ENCODE measurements around the gene LMOD3. TPM values are rescaled to one million over a fixed set of nuclear protein-coding genes. Genes with fewer than 3 reads are reported as not detected.

LMOD3 gene
- total and polyA plus RNA-seq, 2 experiments from 2014 or later, result 0.18 to 0.61 TPM

DNA sequence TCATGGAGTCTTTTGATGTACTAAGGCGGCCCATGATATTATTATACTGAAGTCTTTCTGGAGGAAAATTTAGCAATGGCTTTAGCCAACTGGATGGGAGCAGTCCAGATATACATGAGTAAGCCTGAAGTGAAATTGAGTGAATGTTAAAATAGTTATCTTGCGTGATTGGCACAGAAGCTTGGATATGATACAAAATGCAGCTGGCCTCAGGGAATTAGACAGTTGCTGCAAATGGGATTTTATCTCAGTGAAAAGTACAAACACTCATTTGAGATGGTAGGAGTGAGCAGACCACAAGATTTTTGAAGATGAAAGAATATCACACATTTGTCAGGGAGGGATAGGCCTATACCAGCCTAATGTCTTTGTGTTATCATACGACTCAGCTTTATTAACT lies 8.9 kb downstream of the LMOD3 start:
- peak in 1 of 2 donors; percentile 41 for DNase-seq (ENCODE audit: low read depth in 1 of 2, low spot score in 1 of 2)
- no peak overlapping the region for H3K4me3 ChIP-seq
- no peak overlapping the region for H3K27ac ChIP-seq
- H3K4me1 ChIP-seq (ENCODE audit: low read depth), result peaks cover 9% of the 10 kb centered on the region
- H3K27me3 ChIP-seq, result no peaks in the 10 kb centered on the region
- no peak for TF ChIP-seq CTCF (IDR thresholded peaks at IDR 0.05; ENCODE audit: low read depth, low read length)
- no peaks in the 10 kb centered on the region for H3K36me3 ChIP-seq
- H3K9me3 ChIP-seq (ENCODE audit: low read depth), result no peaks in the 10 kb centered on the region

DNA sequence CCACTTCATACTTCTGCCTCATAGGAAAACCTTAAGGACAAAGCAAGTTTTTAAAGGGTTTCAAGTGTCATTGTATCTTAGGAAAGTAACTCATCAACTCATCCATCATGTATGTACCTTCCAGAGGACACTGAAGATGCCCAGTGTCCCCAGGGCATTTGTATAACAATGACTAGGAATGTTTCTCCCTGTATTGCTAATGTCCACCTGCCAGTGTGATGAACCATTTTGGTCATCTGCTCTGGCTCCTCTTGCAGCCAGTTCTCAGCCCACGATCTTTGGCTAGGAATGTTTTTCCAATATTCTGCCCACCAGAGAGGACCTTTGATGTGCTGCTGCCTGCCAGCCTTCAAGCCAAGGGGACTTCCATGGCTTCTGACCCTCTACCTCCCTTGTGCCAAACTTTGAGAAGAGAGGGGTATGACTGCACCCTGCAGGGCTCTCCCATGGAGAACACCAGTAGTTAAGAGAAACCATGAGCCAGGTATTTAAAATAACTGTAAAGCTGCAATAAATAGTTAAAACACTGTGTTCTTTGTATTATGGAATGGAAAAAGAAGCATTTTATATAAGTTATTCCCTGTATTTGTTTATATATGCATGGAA lies 11.4 kb downstream of the LMOD3 start:
- Histone ChIP-seq H3K27me3 (no peaks in the 10 kb centered on the region), H3K27ac (no peak overlapping the region), H3K36me3 (peaks cover under 1% of the 10 kb centered on the region), H3K9me3 (ENCODE audit: low read depth) (no peaks in the 10 kb centered on the region), H3K4me1 (ENCODE audit: low read depth) (peaks cover 6% of the 10 kb centered on the region), H3K4me3 (no peak overlapping the region)
- TF ChIP-seq CTCF (IDR thresholded peaks at IDR 0.05; ENCODE audit: low read depth, low read length), result no peak
- no peak for DNase-seq (ENCODE audit: low read depth in 1 of 2, low spot score in 1 of 2)

DNA sequence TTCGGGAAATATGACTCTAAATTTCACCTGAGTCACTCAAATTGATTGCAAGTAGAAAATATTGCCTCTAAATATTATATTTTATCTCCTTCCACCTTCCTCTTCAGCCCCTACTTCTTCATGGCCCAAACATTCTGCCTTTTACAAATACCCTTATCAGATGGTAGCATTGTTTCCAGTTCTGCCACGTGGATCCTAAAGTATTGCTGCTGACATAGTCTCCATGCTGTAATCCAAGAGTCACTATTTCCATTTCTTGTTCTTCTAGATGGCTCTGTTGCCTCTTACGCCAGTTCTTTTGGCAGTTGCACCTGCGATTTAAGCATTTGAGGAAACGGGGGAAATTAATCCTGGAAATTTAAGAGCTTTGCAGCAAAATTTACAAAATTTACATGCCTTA lies 13.6 kb downstream of the LMOD3 start:
- TF ChIP-seq CTCF (IDR thresholded peaks at IDR 0.05; ENCODE audit: low read depth, low read length), result no peak
- H3K9me3 ChIP-seq (ENCODE audit: low read depth), result no peaks in the 10 kb centered on the region
- no peak for DNase-seq (ENCODE audit: low read depth in 1 of 2, low spot score in 1 of 2)
- H3K4me3 ChIP-seq, result no peak overlapping the region
- no peaks in the 10 kb centered on the region for H3K4me1 ChIP-seq (ENCODE audit: low read depth)
- no peaks in the 10 kb centered on the region for H3K27me3 ChIP-seq
- no peak overlapping the region for H3K27ac ChIP-seq
- peaks cover 21% of the 10 kb centered on the region for H3K36me3 ChIP-seq

- TF ChIP-seq CTCF (IDR thresholded peaks at IDR 0.05; ENCODE audit: low read depth, low read length), result no peak
- DNase-seq (ENCODE audit: low read depth in 1 of 2, low spot score in 1 of 2), result no peak
- no peak overlapping the region for H3K4me3 ChIP-seq
- no peaks in the 10 kb centered on the region for H3K27me3 ChIP-seq
- H3K27ac ChIP-seq, result no peak overlapping the region
- H3K4me1 ChIP-seq (ENCODE audit: low read depth), result peaks cover 2% of the 10 kb centered on the region
- peaks cover 23% of the 10 kb centered on the region for H3K36me3 ChIP-seq
- H3K9me3 ChIP-seq (ENCODE audit: low read depth), result no peaks in the 10 kb centered on the region
Observed at GRCh38 chr3:69107841-69108240, 14.6 kb downstream of the LMOD3 start.

- TF ChIP-seq CTCF (IDR thresholded peaks at IDR 0.05; ENCODE audit: low read depth, low read length), result no peak
- Histone ChIP-seq H3K9me3 (ENCODE audit: low read depth) (no peaks in the 10 kb centered on the region), H3K36me3 (peaks cover 33% of the 10 kb centered on the region), H3K27ac (no peak overlapping the region), H3K27me3 (no peaks in the 10 kb centered on the region), H3K4me3 (no peak overlapping the region), H3K4me1 (ENCODE audit: low read depth) (peaks cover 9% of the 10 kb centered on the region)
- no peak for DNase-seq (ENCODE audit: low read depth in 1 of 2, low spot score in 1 of 2)
Observed at GRCh38 chr3:69105320-69105719, 17.1 kb downstream of the LMOD3 start.

All from cardiac muscle cell (in vitro differentiated cells and primary cell).